NCI-H345 treated with DMSO at 0.1 percent for 48 hours (cell line): ENCODE results near the gene ERG28.
A peak's percentile ranks its signal among the peaks of the same experiment; 100 is the strongest.
"Not testable (repeated sequence)": the region's sequence is repeated elsewhere in the genome, so short reads cannot be mapped to it uniquely, and the experiment has no call there.

ENCODE experiments used
- DNase-seq: peaks from one replicate; lab custom pipeline; 2025; ENCODE audit not compliant: unreplicated experiment; lab: John Stamatoyannopoulos, UW

Gene ERG28, protein sequence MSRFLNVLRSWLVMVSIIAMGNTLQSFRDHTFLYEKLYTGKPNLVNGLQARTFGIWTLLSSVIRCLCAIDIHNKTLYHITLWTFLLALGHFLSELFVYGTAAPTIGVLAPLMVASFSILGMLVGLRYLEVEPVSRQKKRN

GRCh38 chr14:75660630-75661498, at the start of gene ERG28, which contains the start of gene TTLL5:
Gene ERG28, minus strand, starts transcription at chr14:75660876. Its CDS starts 3,374 bp downstream, at chr14:75657502.
Gene TTLL5, plus strand, starts transcription at chr14:75661246. Its CDS starts 1,904 bp downstream, at chr14:75663150.
- DNase-seq: peak; percentile 100

DNA sequence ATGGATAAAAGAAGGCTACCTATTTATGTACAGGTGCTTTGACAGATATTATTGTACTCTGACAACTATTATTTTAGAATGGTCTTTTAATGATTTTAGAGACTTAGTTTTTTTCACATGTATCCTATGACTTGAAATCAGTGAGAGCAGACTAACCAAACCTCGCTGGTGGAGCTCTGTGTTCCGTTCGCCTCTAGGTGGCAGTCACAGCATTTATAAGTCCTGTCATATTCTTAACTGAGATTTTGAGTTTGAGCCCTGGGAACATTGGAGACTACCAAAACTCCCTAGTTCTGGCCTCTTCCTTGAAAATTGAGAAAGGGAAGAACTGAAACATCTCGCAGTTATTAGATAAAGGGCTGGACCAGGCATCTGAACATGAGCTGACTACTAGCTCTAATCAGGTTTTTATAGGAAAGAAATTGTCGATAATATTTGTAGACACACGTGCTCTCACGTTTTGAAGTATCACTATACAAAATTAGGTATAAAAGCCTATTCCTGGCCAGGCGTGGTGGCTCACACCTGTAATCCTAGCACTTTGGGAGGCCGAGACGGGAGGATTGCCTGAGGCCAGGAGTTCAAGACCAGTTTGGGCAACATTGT, 48.6 kb upstream of the ERG28 start:
- peak; percentile 38 for DNase-seq

DNA sequence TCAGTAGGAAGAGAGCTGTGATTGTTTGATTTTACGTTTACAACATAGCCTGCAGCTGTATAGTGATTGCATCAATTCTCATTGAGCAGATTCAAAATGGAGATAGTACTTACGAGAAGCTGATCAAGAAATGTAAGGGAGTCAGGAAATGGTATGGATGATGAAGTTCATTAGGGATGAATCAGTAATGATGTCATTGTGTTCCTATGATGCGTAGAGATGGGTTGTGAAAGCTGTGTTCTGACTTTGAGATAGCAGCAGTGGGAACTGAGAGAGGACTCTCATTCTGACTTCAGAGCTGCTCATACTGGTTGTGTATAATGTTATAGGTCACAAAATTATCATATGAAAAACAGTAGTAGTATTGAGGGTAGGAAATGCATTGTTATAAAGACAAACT, 44.3 kb upstream of the ERG28 start:
- no peak for DNase-seq

GRCh38 chr14:75703467-75703866, 42.8 kb upstream of the ERG28 start:
- DNase-seq: no peak

- no peak for DNase-seq
Measured at GRCh38 chr14:75702616-75703261, 42.1 kb upstream of the ERG28 start.

GRCh38 chr14:75702122-75702521, 41.4 kb upstream of the ERG28 start:
- no peak for DNase-seq

- DNase-seq: no peak
Measured at GRCh38 chr14:75700295-75700694, 39.6 kb upstream of the ERG28 start.

DNA sequence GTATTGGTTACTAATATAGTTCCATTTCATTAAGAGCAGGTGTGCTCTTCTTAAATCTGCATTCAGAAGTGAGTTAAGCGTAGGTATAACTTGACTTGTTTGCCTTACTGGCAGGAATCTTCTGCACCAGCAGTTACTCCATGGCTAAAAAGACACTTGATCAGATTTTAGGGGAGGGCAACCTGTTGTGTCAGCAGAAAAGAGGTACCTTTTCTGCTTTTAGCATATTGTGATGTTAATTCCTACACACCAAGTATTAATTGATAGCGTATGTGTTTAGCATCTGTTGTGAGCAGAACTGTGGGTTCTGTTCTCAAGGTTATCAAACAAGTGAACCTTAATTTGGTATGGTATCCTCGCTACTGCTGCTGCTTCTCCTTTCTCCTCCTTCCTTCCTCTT, 38.7 kb upstream of the ERG28 start:
- no peak for DNase-seq

- no peak for DNase-seq
Measured at GRCh38 chr14:75697918-75698317, 37.2 kb upstream of the ERG28 start.

GRCh38 chr14:75697386-75697785, 36.7 kb upstream of the ERG28 start:
- DNase-seq: no peak

GRCh38 chr14:75695025-75695424, 34.3 kb upstream of the ERG28 start:
- DNase-seq: not testable (repeated sequence)

DNA sequence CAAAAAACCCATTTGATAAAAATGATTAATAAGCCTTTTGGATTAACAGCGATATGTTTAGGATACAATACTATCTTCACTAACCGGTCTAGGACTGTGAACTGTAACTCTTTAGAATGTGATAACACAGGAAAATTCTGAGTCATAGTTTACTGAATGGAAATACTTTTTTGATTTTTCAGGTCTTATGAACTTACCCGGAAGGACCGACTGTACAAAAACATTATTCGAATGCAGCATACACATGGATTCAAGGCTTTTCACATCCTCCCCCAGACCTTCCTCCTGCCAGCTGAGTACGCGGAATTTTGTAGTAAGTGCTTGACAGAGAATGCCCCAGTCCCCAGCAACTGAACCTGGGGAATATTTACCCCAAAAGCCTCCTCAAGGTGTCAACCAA, 29.3 kb upstream of the ERG28 start:
- DNase-seq: no peak

GRCh38 chr14:75689012-75689411, 28.3 kb upstream of the ERG28 start:
- DNase-seq: no peak

GRCh38 chr14:75685910-75686309, 25.2 kb upstream of the ERG28 start:
- DNase-seq: no peak

DNA sequence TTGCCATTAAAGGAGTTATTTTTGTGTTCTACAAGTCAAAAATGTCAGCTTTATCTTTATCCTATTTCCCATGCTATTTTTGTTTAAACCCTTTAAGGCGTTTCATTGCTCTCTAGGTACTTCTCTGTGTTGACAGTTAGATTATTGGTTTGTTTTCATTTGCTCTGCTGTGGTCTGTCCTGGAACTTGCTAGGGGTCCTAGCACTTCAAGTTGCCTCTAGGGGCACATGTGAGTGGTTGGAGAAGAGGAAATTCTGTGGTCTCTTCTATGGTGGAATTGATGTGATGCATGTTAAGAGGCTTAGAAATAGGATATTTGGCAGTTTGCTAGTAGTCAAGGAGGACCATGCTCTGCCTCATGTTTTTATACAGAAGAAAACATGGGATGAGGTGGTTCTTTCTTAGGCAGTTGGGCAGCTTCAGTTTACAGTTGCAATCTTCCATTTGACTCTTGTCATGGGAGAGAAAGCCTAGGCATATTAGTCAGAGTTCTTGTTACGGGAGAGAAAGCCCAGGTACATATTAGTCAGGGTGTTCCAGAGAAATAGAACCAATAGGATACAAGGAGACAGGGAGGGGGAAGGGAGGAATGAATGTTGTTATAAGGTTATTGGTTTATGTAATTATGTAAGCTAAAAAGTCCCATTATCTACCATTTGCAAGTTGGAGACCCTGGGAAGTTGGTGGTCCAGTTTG, 14.7 kb upstream of the ERG28 start:
- no peak for DNase-seq

DNA sequence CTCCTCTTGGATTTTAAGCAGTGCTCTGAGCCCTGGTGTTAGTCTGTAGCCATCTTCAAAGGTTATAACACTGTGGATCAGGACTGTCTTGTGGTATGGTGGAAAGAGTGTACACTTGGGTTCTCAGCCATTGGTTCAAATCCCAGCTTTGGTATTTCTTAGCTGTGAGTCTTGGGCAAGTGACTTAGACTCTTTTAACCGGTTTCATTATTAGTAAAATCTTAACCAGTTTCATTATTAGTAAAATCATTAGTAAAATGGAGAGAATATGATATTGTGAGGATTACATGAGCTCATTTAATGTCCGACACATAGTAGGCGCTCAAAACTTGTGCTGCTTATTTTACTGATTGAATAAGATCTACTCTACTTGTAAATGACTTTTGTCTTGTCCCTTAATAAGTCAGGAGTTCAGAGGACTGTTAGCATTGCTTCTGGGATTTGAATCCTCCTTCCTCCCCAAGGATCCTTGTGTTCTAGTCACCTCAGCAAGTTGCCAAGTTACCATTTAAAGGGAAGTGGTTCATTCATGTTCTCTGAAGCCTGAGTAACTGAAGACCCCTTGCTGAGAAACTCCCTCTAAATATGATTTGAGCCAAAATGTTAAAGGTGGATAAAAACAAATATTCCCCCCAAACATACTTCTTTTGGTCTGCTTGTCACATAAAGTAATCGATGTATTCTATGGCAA, 12.8 kb upstream of the ERG28 start:
- no peak for DNase-seq

DNA sequence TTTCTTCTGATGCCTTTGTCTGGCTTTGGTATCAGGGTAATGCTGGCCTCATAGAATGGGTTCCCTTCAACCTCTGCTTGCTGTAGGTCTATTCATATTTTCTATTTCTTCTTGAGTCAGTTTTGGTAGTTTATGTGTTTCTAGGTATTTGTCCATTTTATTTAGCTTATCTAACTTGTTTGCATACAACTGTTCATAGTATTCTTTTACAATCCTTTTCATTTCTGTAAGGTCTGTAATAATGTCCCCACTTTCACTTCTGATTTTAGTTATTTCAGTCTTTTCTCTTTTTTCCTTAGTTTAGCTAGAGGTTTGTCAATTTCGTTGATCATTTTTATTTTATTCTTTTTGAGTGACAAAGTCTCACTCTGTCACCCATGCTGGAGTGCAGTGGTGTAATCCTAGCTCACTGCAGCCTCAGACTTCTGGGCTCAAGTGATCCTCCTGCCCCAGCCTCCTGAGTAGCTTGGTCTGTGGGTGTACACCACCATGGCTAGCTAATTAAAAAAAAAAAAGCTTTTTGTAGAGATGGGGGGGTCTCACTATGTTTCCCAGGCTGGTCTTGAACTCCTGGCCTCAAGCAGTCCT, 12.0 kb upstream of the ERG28 start:
- no peak for DNase-seq

- DNase-seq: no peak
Measured at GRCh38 chr14:75667099-75667765, 6.6 kb upstream of the ERG28 start.

- DNase-seq: no peak
Measured at GRCh38 chr14:75662966-75663365, 2.3 kb upstream of the ERG28 start.

DNA sequence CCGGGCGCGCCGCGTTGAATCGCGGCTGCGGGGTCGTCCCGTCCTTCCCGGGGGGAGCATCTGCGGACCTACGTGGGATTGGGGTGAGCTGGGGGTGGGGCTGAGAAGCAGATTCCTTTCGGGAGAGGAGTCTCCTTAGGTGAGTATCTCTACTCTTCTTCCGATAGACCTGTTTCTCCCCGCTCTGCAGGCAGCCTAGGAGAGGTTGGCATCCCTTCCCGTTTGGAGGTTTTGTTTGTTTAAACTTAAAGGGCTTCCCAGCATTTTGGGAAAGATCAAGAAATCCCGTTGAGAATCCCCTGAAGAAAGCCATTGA, 781 bp upstream of the ERG28 start:
- DNase-seq: peak; percentile 33
